ENCODE results near the gene UBA7. TPM values are rescaled to one million over a fixed set of nuclear protein-coding genes. Genes with fewer than 3 reads are reported as not detected.

Gene UBA7
- total RNA-seq, 1 experiment from 2014 or later = 0.85 TPM

- Histone ChIP-seq H3K14ac (ENCODE audit: insufficient read depth, low read length) (no peak overlapping the region), H3K56ac (ENCODE audit: insufficient read length, low read depth, low read length) (no peak overlapping the region), H3K23ac (ENCODE audit: insufficient read length, low read depth, low read length) (no peak overlapping the region), H4K8ac (replicated peaks; ENCODE audit: insufficient read length, low read depth, low read length) (no peak overlapping the region), H4K5ac (ENCODE audit: insufficient read length, low read depth, low read length) (no peak overlapping the region), H3K9me3 (ENCODE audit: control insufficient read depth, low read depth, low read length) (no peaks in the 10 kb centered on the region), H3K4ac (ENCODE audit: low read depth, low read length) (no peak overlapping the region), H3K9ac (ENCODE audit: extremely low read depth, insufficient read length, low read length) (no peak overlapping the region), H3K27ac (ENCODE audit: insufficient read length, low read depth, low read length) (no peak overlapping the region), H3K23me2 (ENCODE audit: insufficient read length, low read depth, low read length, poor library complexity, severe bottlenecking) (peaks cover 11% of the 10 kb centered on the region), H2BK20ac (ENCODE audit: low read depth, low read length, poor library complexity, severe bottlenecking) (no peak overlapping the region), H3K18ac (ENCODE audit: insufficient read length, low read depth, low read length) (no peak overlapping the region), H4K20me1 (ENCODE audit: control insufficient read depth, insufficient read depth, insufficient read length) (no peaks in the 10 kb centered on the region), H2BK5ac (ENCODE audit: insufficient read length, low read length) (no peak overlapping the region), H2BK12ac (ENCODE audit: insufficient read length, low read depth, low read length) (no peak overlapping the region), H2AFZ (ENCODE audit: low read length) (no peak overlapping the region), H3T11ph (ENCODE audit: low read length) (no peak overlapping the region), H3K4me1 (ENCODE audit: insufficient read depth, low read length) (peaks cover 8% of the 10 kb centered on the region; the same call in 1 of the 2 replicates), H3K79me2 (ENCODE audit: insufficient read depth, low read length) (no peaks in the 10 kb centered on the region), H2BK120ac (ENCODE audit: low read depth, low read length, poor library complexity, severe bottlenecking) (no peak overlapping the region), H4K91ac (ENCODE audit: insufficient read length, low read depth, low read length) (no peak overlapping the region), H2AK5ac (ENCODE audit: insufficient read length, low read length) (no peak overlapping the region), H3K4me2 (ENCODE audit: insufficient read depth, insufficient read length, low read length) (no peak overlapping the region), H2BK15ac (ENCODE audit: low read depth, low read length) (no peak overlapping the region), H3K79me1 (ENCODE audit: insufficient read depth, low read depth, low read length, poor library complexity, severe bottlenecking) (no peaks in the 10 kb centered on the region), H3K27me3 (ENCODE audit: insufficient read depth, low read length) (no peaks in the 10 kb centered on the region; the same call in 1 of the 2 replicates)
- H3K4me3 Mint-ChIP-seq = no peak overlapping the region
- no peaks in the 10 kb centered on the region for H3K36me3 Mint-ChIP-seq (ENCODE audit: insufficient read depth in 1 of 3, low read depth in 3 of 3)
- H3K27ac Mint-ChIP-seq = peak overlapping the region in 1 of 3 experiments; percentile 62; a peak in 1 of 7 replicates
- no peaks in the 10 kb centered on the region for H3K9me3 Mint-ChIP-seq
- DNase-seq = no peak
- no CpG with 5 or more reads among the region's 13 CpGs for WGBS (ENCODE audit: extremely low coverage, insufficient read length, low lambda C conversion rate)
- no peak for TF ChIP-seq CTCF (conservative IDR thresholded peaks at IDR 0.05)
- peaks cover 21 to 28% of the 10 kb centered on the region in 2 experiments for H3K4me1 Mint-ChIP-seq
- H3K27me3 Mint-ChIP-seq (ENCODE audit: low read depth) = peaks cover 23% of the 10 kb centered on the region
These were observed 6.2 kb downstream of the UBA7 start for GRCh38 chr3:49807431-49808114.

Data from H9 (cell line).